HL-60 (cell line): ENCODE data around the gene FADS6.

ENCODE experiments used
- DNase-seq, 2 experiments: peaks; one replicate each; pipeline ENCODE4 v3.0.0-alpha.2; 2010 to 2020; ENCODE audit warnings: low read depth in 1 of 2, low spot score in 1 of 2
- H3K27ac ChIP-seq: fragments of 250-450 bp; sonication (Bioruptor Pico); replicated peaks from 2 replicates; pipeline ENCODE4 v1.5.1; 2020; ENCODE audit warnings: mild to moderate bottlenecking, moderate library complexity
- H3K27me3 ChIP-seq: fragments of 250-450 bp; sonication (Bioruptor Pico); 2 replicates; pipeline ENCODE4 v1.5.1; 2021; ENCODE audit warnings: mild to moderate bottlenecking, moderate library complexity; ENCODE audit not compliant: insufficient read depth, poor library complexity, severe bottlenecking
- H3K4me3 ChIP-seq: replicated peaks from 2 replicates; pipeline ENCODE4 v1.5.1; 2011; ENCODE audit warnings: mild to moderate bottlenecking, control low read depth, low read length; ENCODE audit not compliant: insufficient read depth
- CTCF ChIP-seq: IDR thresholded peaks from one replicate; pipeline ENCODE4 v1.5.1; 2011; ENCODE audit warnings: low read length, control low read depth, inconsistent platforms; ENCODE audit not compliant: insufficient read depth
- GABPA ChIP-seq: IDR thresholded peaks from 2 replicates; pipeline ENCODE4 v1.6.1; 2012; ENCODE audit warnings: low read depth
- POLR2AphosphoS5 ChIP-seq: IDR thresholded peaks from 2 replicates; pipeline ENCODE4 v1.6.1; 2012; ENCODE audit warnings: low read depth
- REST ChIP-seq: IDR thresholded peaks from 2 replicates; pipeline ENCODE4 v1.6.1; 2012; ENCODE audit warnings: low read depth; ENCODE audit not compliant: insufficient replicate concordance
- SPI1 ChIP-seq: IDR thresholded peaks from 2 replicates; pipeline ENCODE4 v1.6.1; 2012; ENCODE audit warnings: low read depth, mild to moderate bottlenecking, borderline replicate concordance

FADS6 gene

GRCh38 chr17:74861662-74862107 is 31.7 kb downstream of the FADS6 start:
- Histone ChIP-seq H3K27me3 (peaks cover 41% of the 10 kb centered on the region), H3K27ac (no peak overlapping the region), H3K4me3 (no peak overlapping the region)
- DNase-seq = no peak
- TF ChIP-seq SPI1 = no peak
- TF ChIP-seq POLR2AphosphoS5 = no peak
- no peak for TF ChIP-seq GABPA
- no peak for TF ChIP-seq CTCF
- no peak for TF ChIP-seq REST

GRCh38 chr17:74860872-74861661 is 32.4 kb downstream of the FADS6 start:
- TF ChIP-seq SPI1 = no peak
- no peak for TF ChIP-seq POLR2AphosphoS5
- TF ChIP-seq CTCF = no peak
- TF ChIP-seq GABPA = no peak
- no peak for TF ChIP-seq REST
- H3K27ac ChIP-seq = no peak overlapping the region
- peaks cover 41% of the 10 kb centered on the region for H3K27me3 ChIP-seq
- no peak for DNase-seq
- H3K4me3 ChIP-seq = no peak overlapping the region

- Histone ChIP-seq H3K4me3 (no peak overlapping the region), H3K27ac (no peak overlapping the region), H3K27me3 (peaks cover 41% of the 10 kb centered on the region)
- no peak for DNase-seq
- TF ChIP-seq POLR2AphosphoS5 (no peak), GABPA (no peak), CTCF (no peak), SPI1 (no peak), REST (no peak)
Measured at GRCh38 chr17:74860229-74860871, 33.1 kb downstream of the FADS6 start.
